Calu3 (cell line): ENCODE results near the gene MTERF4. TPM values are rescaled to one million over a fixed set of nuclear protein-coding genes. Genes with fewer than 3 reads are reported as not detected.

Experiments
- BruUV-seq: library from RNA; stranded (reverse); fragments of 400-500 nt; replicated peaks from 2 replicates; lab custom pipeline; 2021; lab: Mats Ljungman, UMichigan
- CTCF ChIA-PET: fragments of 300-600 bp; sonication (Branson Sonifier 250); formaldehyde crosslinking; loops from one replicate; lab custom pipeline; 2022; ENCODE audit warnings: antibody characterized with exemption; lab: Charles Lee
- DNase-seq: peaks from one replicate; pipeline ENCODE4 v3.0.0; 2022
- H3K27ac Mint-ChIP-seq: one replicate; pipeline ENCODE4 v1.8.0; 2022; ENCODE audit warnings: mixed read lengths; ENCODE audit not compliant: unreplicated experiment
- H3K27me3 Mint-ChIP-seq: one replicate; pipeline ENCODE4 v1.8.0; 2022; ENCODE audit warnings: mixed read lengths; ENCODE audit not compliant: unreplicated experiment
- H3K36me3 Mint-ChIP-seq: one replicate; pipeline ENCODE4 v1.8.0; 2022; ENCODE audit warnings: mild to moderate bottlenecking, moderate library complexity, mixed read lengths; ENCODE audit not compliant: insufficient read depth, unreplicated experiment
- H3K4me1 Mint-ChIP-seq: one replicate; pipeline ENCODE4 v1.8.0; 2022; ENCODE audit warnings: mild to moderate bottlenecking, low read depth, mixed read lengths; ENCODE audit not compliant: unreplicated experiment
- H3K4me3 Mint-ChIP-seq: one replicate; pipeline ENCODE4 v1.8.0; 2022; ENCODE audit warnings: mild to moderate bottlenecking, low read depth, moderate library complexity, mixed read lengths; ENCODE audit not compliant: unreplicated experiment
- H3K9me3 Mint-ChIP-seq: one replicate; pipeline ENCODE4 v1.8.0; 2022; ENCODE audit warnings: low read depth, mixed read lengths; ENCODE audit not compliant: unreplicated experiment
- intact Hi-C: fragments of 100-400 bp; cut with micrococcal nuclease; formaldehyde crosslinking; loops from one replicate; pipeline ENCODE4 v1.10.0; 2022; ENCODE audit not compliant: unreplicated experiment
- total RNA-seq: library from RNA; stranded (reverse); gene quantifications from 2 replicates; pipeline ENCODE4 v1.2.3, GENCODE V29; 2022
- TF ChIP-seq, protein P1 (sequence below): fragments of 200-600 bp; IDR thresholded peaks from one replicate; pipeline ENCODE4 v1.8.0; 2022; ENCODE audit warnings: antibody characterized with exemption; ENCODE audit not compliant: unreplicated experiment

MTERF4 gene
- total RNA-seq, 1 experiment from 2014 or later = 33.6 TPM

DNA sequence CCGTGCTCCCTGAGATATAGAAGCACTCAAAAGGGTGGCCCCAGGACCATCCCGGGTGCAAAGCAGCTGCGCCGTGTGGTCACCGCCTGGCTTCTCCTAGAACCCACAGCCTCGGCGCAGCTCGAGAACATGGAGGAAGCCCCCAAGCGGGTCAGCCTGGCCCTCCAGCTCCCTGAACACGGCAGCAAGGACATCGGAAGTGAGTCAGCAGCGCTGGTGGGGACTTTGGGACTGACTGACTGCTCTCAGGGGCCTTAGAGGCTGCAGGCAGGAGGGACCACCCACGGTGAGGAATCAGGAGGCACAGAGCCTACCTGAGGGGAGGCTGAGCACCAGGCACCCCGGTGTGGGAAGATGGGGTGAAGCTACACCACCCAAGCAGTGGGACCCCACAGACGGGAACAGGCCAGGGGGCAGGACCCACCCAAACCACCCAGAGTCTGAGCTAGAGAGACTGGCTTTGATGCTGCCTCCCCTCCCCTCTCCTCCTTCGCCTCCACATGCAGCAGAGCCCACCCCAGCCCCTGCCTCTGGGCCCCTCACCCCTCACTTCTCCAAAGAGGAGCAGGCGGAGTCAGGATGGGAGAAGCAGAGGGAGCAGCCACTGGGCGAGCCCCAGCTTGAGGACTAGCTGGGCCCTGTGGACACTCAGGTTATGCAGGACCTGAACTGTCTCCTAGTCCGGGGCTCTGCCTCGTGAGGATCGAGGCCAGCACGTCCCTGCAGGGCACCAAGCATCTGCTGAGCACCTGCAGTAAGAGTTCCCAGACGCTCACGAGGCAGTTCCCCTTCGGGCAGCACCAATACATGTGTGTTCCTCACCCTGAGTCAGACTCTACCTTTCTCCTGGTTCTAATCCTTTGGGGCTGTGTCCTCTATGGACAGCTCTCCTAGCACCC, 28.7 kb downstream of the MTERF4 start:
- BruUV-seq = no TSS peak
- H3K36me3 Mint-ChIP-seq = peaks cover 5% of the 10 kb centered on the region
- intact Hi-C loops = no loop called here
- H3K27ac Mint-ChIP-seq = no peak overlapping the region
- H3K9me3 Mint-ChIP-seq = no peaks in the 10 kb centered on the region
- no peak for DNase-seq
- no peaks in the 10 kb centered on the region for H3K4me1 Mint-ChIP-seq
- no peak overlapping the region for H3K4me3 Mint-ChIP-seq
- H3K27me3 Mint-ChIP-seq = no peaks in the 10 kb centered on the region
- CTCF ChIA-PET = interaction anchor here (0.6 to 0.7 kb wide), 2 partner anchors 25 to 160 kb away, joined by 3 to 10 read pairs; no protein-coding TSS in a partner anchor
- TF ChIP-seq, protein P1, sequence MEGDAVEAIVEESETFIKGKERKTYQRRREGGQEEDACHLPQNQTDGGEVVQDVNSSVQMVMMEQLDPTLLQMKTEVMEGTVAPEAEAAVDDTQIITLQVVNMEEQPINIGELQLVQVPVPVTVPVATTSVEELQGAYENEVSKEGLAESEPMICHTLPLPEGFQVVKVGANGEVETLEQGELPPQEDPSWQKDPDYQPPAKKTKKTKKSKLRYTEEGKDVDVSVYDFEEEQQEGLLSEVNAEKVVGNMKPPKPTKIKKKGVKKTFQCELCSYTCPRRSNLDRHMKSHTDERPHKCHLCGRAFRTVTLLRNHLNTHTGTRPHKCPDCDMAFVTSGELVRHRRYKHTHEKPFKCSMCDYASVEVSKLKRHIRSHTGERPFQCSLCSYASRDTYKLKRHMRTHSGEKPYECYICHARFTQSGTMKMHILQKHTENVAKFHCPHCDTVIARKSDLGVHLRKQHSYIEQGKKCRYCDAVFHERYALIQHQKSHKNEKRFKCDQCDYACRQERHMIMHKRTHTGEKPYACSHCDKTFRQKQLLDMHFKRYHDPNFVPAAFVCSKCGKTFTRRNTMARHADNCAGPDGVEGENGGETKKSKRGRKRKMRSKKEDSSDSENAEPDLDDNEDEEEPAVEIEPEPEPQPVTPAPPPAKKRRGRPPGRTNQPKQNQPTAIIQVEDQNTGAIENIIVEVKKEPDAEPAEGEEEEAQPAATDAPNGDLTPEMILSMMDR = no peak

DNA sequence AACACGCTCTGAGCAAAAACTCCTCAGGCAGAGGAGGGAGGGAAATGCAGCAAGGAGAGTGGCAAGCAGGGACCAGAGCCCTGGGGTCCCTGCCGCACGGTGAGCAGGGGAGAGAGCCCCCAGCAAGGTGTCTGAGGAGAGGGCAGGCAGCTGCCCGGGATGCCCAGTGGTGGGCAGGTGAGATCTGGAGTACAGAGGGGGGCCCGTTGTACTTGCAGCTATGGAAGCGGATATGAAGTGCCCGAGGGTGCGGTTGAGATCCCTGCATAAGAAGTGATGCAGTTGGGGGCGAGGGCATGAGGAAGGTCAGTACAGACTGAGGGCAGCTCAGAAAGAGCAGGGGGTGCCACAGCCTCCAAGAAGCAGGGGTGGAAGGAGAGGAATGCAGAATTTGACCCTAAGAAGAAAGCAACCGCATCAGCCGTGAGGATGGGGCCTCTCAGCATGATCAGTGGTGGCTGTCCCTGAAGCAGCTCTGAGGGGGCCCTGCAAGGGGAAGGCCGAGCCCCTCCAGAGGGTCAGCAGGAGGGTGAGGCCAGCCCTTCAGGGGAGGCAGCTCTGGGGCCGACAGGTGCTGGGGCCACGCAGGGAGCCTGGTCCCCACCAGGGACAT, 29.4 kb downstream of the MTERF4 start:
- Mint-ChIP-seq H3K9me3 (no peaks in the 10 kb centered on the region), H3K4me3 (no peak overlapping the region), H3K36me3 (peaks cover 5% of the 10 kb centered on the region), H3K4me1 (no peaks in the 10 kb centered on the region), H3K27me3 (no peaks in the 10 kb centered on the region), H3K27ac (no peak overlapping the region)
- intact Hi-C loops = no loop called here
- CTCF ChIA-PET = no interaction called here
- no TSS peak for BruUV-seq
- TF ChIP-seq, protein P1 = no peak
- no peak for DNase-seq

GRCh38 chr2:241072151-241072550, 29.9 kb downstream of the MTERF4 start:
- intact Hi-C loops = no loop called here
- Mint-ChIP-seq H3K27me3 (no peaks in the 10 kb centered on the region), H3K4me1 (no peaks in the 10 kb centered on the region), H3K27ac (no peak overlapping the region), H3K4me3 (no peak overlapping the region), H3K36me3 (peaks cover 5% of the 10 kb centered on the region), H3K9me3 (no peaks in the 10 kb centered on the region)
- TF ChIP-seq, protein P1 = no peak
- DNase-seq = no peak
- CTCF ChIA-PET = no interaction called here
- no TSS peak for BruUV-seq

DNA sequence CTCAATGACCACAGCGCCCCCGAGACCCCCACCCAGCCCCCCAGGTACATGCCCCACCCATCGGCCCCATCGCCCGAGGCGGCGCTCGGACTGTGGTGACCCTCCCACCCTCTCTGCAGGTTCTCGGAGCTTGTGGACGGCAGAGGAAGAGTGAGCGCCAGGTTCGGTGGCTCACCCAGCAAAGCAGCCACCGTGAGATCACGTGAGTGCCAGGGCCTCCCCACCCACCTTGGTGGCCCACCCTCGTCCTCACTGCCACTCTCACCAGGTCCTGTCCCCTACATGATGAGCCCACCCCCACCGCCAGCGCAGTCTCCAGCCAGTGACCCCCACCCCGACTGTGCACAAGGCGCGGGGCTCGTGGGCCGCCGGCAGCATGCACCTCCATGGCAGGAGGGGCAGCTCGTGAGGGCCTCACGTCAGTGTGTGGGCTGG, 30.4 kb downstream of the MTERF4 start:
- BruUV-seq = no TSS peak
- peaks cover 2% of the 10 kb centered on the region for H3K27me3 Mint-ChIP-seq
- CTCF ChIA-PET = no interaction called here

More for the DNA sequence above, 30.4 kb downstream of the MTERF4 start:
- no peak overlapping the region for H3K27ac Mint-ChIP-seq
- peaks cover 5% of the 10 kb centered on the region for H3K36me3 Mint-ChIP-seq
- intact Hi-C loops = no loop called here
- no peak for DNase-seq
- TF ChIP-seq, protein P1 = no peak
- H3K4me3 Mint-ChIP-seq = no peak overlapping the region
- no peaks in the 10 kb centered on the region for H3K4me1 Mint-ChIP-seq
- no peaks in the 10 kb centered on the region for H3K9me3 Mint-ChIP-seq
